ENCODE measurements around the gene HS3ST5. TPM values are rescaled to one million over a fixed set of nuclear protein-coding genes. Genes with fewer than 3 reads are reported as not detected.

The HS3ST5 gene
- total and polyA plus RNA-seq, 2 experiments from 2014 or later = 2.8 to 3.5 TPM

GRCh38 chr6:114276783-114277182 lies 66.0 kb downstream of the HS3ST5 start (continued):
- TF ChIP-seq REST (IDR thresholded peaks at IDR 0.05; ENCODE audit: unreplicated experiment) (no peak), POLR2AphosphoS5 (IDR thresholded peaks at IDR 0.05; ENCODE audit: low read depth) (no peak), EZH2 (IDR thresholded peaks at IDR 0.05; ENCODE audit: low read depth, unreplicated experiment) (no peak), STAT1 (IDR thresholded peaks at IDR 0.05; ENCODE audit: unreplicated experiment) (no peak), EZH2phosphoT487 (IDR thresholded peaks at IDR 0.05; ENCODE audit: unreplicated experiment) (no peak), NANOG (IDR thresholded peaks at IDR 0.05; ENCODE audit: borderline replicate concordance) (no peak), JUNB (IDR thresholded peaks at IDR 0.05; ENCODE audit: unreplicated experiment) (no peak), ETS1 (IDR thresholded peaks at IDR 0.05) (no peak), ZNF114 (CRISPR knock-in tag; IDR thresholded peaks at IDR 0.05) (no peak), CREB1 (CRISPR knock-in tag; IDR thresholded peaks at IDR 0.05; ENCODE audit: low read depth) (no peak), ZNF331 (CRISPR knock-in tag; IDR thresholded peaks at IDR 0.05; ENCODE audit: low read depth) (no peak)

GRCh38 chr6:114274836-114275235 lies 68.0 kb downstream of the HS3ST5 start:
- Histone ChIP-seq H3K9me2 (ENCODE audit: insufficient read depth) (no peaks in the 10 kb centered on the region; the same call in 1 of the 2 replicates), H3F3A (replicated peaks; ENCODE audit: low read depth) (no peaks in the 10 kb centered on the region), H2AFZ (no peak overlapping the region), H3K79me2 (replicated peaks; ENCODE audit: insufficient read depth) (no peaks in the 10 kb centered on the region), H3K27ac (ENCODE audit: low read depth) (no peak overlapping the region), H3K27me3 (ENCODE audit: insufficient read depth) (no peaks in the 10 kb centered on the region), H4K20me1 (replicated peaks; ENCODE audit: insufficient read depth) (no peaks in the 10 kb centered on the region), H3K36me3 (ENCODE audit: insufficient read depth) (no peaks in the 10 kb centered on the region), H3K4me2 (no peak overlapping the region), H3K4me1 (ENCODE audit: insufficient read depth) (peaks cover 32% of the 10 kb centered on the region), H3K4me3 (no peak overlapping the region)
- no peak overlapping the region for H3K4me3 Mint-ChIP-seq
- ATAC-seq (no peak), DNase-seq (ENCODE audit: low spot score) (no peak)
- H3K36me3 Mint-ChIP-seq (ENCODE audit: low read depth) = no peaks in the 10 kb centered on the region
- no peak overlapping the region for H3K27ac Mint-ChIP-seq
- H3K9me3 Mint-ChIP-seq = no peaks in the 10 kb centered on the region
- peaks cover 26% of the 10 kb centered on the region for H3K4me1 Mint-ChIP-seq
- no peaks in the 10 kb centered on the region for H3K27me3 Mint-ChIP-seq (ENCODE audit: insufficient read depth, low read depth, poor library complexity)
- TF ChIP-seq ETS1 (IDR thresholded peaks at IDR 0.05) = no peak
- no peak for TF ChIP-seq JUNB (IDR thresholded peaks at IDR 0.05; ENCODE audit: unreplicated experiment)
- no peak for TF ChIP-seq EZH2phosphoT487 (IDR thresholded peaks at IDR 0.05; ENCODE audit: unreplicated experiment)
- TF ChIP-seq ZNF462 (CRISPR knock-in tag; IDR thresholded peaks at IDR 0.05) = no peak

All from GM23338 (cell line).